Ishikawa (cell line): ENCODE results near the gene ZNF606.

Experiments
- CEBPB ChIP-seq: IDR thresholded peaks from 2 replicates; pipeline ENCODE4 v1.6.1; 2012
- CREB1 ChIP-seq: IDR thresholded peaks from 2 replicates; pipeline ENCODE4 v1.6.1; 2012; ENCODE audit warnings: low read depth
- EGR1 ChIP-seq: IDR thresholded peaks from 2 replicates; pipeline ENCODE4 v1.6.1; 2012
- EP300 ChIP-seq: IDR thresholded peaks from 2 replicates; pipeline ENCODE4 v1.6.1; 2012; ENCODE audit warnings: borderline replicate concordance
- FOXM1 ChIP-seq: IDR thresholded peaks from 2 replicates; pipeline ENCODE4 v1.6.1; 2012; ENCODE audit warnings: low read depth, borderline replicate concordance
- NFIC ChIP-seq: IDR thresholded peaks from 2 replicates; pipeline ENCODE4 v1.6.1; 2012
- RAD21 ChIP-seq: IDR thresholded peaks from 2 replicates; pipeline ENCODE4 v1.6.1; 2012; ENCODE audit warnings: low read depth
- REST ChIP-seq: IDR thresholded peaks from 2 replicates; pipeline ENCODE4 v1.6.1; 2012; ENCODE audit warnings: low read depth, mild to moderate bottlenecking
- TAF1 ChIP-seq: IDR thresholded peaks from 2 replicates; pipeline ENCODE4 v1.6.1; 2012; ENCODE audit warnings: low read depth, mild to moderate bottlenecking
- TCF12 ChIP-seq: IDR thresholded peaks from 2 replicates; pipeline ENCODE4 v1.6.1; 2012; ENCODE audit warnings: low read depth
- TEAD4 ChIP-seq: IDR thresholded peaks from 2 replicates; pipeline ENCODE4 v1.6.1; 2012
- USF1 ChIP-seq: IDR thresholded peaks from 2 replicates; pipeline ENCODE4 v1.6.1; 2012
- YY1 ChIP-seq: IDR thresholded peaks from 2 replicates; pipeline ENCODE4 v1.6.1; 2012; ENCODE audit warnings: low read depth
- ZBTB7A ChIP-seq: IDR thresholded peaks from 2 replicates; pipeline ENCODE4 v1.6.1; 2012; ENCODE audit warnings: low read depth
- TF ChIP-seq, protein P1 (sequence below): IDR thresholded peaks from 2 replicates; pipeline ENCODE4 v1.6.1; 2012

ZNF606 gene

GRCh38 chr19:58037927-58038687, 35.5 kb upstream of the ZNF606 start:
- TF ChIP-seq EP300, result no peak
- TF ChIP-seq, protein P1, sequence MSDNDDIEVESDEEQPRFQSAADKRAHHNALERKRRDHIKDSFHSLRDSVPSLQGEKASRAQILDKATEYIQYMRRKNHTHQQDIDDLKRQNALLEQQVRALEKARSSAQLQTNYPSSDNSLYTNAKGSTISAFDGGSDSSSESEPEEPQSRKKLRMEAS, result no peak

DNA sequence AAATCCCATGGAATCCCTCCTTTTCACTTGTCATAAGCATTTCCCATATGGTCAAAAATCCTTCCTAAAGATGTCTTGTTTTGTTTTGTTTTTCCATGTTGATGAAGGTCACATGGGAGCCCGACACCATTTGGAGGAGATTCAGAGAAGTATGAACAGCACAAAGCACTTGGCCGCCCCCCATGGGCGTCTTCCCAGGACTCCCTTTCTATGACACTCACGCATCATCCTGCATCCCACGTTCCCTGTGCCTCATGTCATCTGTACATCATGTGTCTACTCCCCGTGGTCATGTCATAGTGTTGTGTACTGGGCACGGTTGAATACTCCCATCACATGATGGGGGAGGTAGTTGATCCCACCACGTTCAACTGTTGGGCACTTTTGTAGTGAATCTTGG, 33.2 kb upstream of the ZNF606 start:
- no peak for TF ChIP-seq RAD21

DNA sequence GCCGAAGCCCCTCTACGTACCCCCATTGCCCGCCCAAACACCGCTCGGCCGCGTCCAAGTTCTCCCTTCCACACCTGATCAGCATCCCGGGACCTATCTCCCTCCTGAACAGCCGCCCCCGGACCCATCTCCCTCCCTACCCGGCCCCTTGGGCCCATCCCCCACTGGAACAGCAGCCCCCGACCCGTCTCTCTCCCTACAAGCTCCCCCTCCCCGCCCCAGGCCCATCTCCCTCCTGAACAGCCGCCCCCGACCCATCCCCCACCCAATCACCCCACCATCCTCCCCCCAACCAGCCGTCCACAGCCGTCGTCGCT, 31.8 kb upstream of the ZNF606 start:
- TF ChIP-seq TCF12, result no peak
- no peak for TF ChIP-seq FOXM1
- no peak for TF ChIP-seq REST
- TF ChIP-seq EGR1, result no peak
- TF ChIP-seq TAF1, result no peak

- TF ChIP-seq EGR1, result no peak
- no peak for TF ChIP-seq FOXM1
- TF ChIP-seq REST, result no peak
- no peak for TF ChIP-seq YY1
- no peak for TF ChIP-seq NFIC
- no peak for TF ChIP-seq ZBTB7A
- TF ChIP-seq TAF1, result no peak
- TF ChIP-seq EP300, result no peak
- no peak for TF ChIP-seq TEAD4
- TF ChIP-seq USF1, result no peak
- TF ChIP-seq CREB1, result no peak
- no peak for TF ChIP-seq CEBPB
- TF ChIP-seq RAD21, result no peak
- no peak for TF ChIP-seq TCF12
- TF ChIP-seq, protein P1, result no peak
Measured at GRCh38 chr19:58033741-58034476, 31.3 kb upstream of the ZNF606 start, which contains the start of gene ZSCAN1. Gene ZSCAN1, plus strand, starts transcription at chr19:58034025. Its CDS starts 3,812 bp downstream, at chr19:58037837.

- TF ChIP-seq CEBPB (no peak), YY1 (no peak), RAD21 (no peak), ZBTB7A (no peak), TCF12 (no peak), REST (no peak), TEAD4 (no peak), TAF1 (no peak), CREB1 (no peak), FOXM1 (no peak), USF1 (no peak), EGR1 (no peak), EP300 (no peak), NFIC (no peak)
- TF ChIP-seq, protein P1, result no peak
Measured at GRCh38 chr19:58024661-58025060, 22.0 kb upstream of the ZNF606 start.
